Measurements from ENCODE around the gene ZNF106.

The ZNF106 gene

DNA sequence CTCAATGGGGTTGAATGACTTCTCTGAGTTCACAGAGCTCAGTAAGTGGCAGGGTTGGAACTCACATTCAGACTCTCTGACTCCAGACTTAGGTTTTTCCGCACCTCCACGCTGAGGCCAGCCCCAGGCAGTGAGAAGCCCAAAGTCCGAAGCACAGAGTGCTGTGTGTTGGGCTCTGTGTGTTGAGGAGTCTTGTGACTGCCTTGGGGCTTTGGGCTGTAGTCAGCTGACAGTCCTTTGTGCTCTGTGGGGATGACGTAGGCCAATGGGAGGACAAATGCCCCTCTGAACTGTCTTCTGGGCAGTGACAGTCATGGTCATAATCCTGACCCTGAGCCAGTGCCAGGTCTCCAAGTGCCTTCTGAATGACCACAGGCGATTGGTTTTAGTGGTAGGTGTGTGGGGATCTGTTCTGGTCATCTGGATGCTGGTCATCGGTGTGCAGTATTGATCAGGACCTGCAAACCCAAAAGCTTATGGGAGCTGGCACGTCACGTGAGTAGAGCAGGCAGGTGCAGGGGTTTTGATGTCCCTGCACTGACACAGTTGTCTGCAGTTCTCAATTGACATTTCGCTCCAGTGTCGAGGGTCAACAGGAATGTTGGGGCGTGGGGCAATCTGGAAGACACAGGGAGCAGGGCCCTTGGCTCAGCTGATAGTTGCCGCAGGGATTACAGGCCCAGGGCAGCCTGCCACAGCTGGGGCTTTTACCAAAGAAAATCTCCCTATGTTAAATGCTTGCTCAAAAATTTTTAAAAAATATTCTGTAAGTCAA lies 86.3 kb downstream of the ZNF106 start:
- H3K4me3 ChIP-seq (ENCODE audit: low read depth, low read length) = no peak overlapping the region
- no peak for DNase-seq (ENCODE audit: low read depth)
- TF ChIP-seq, protein P1, sequence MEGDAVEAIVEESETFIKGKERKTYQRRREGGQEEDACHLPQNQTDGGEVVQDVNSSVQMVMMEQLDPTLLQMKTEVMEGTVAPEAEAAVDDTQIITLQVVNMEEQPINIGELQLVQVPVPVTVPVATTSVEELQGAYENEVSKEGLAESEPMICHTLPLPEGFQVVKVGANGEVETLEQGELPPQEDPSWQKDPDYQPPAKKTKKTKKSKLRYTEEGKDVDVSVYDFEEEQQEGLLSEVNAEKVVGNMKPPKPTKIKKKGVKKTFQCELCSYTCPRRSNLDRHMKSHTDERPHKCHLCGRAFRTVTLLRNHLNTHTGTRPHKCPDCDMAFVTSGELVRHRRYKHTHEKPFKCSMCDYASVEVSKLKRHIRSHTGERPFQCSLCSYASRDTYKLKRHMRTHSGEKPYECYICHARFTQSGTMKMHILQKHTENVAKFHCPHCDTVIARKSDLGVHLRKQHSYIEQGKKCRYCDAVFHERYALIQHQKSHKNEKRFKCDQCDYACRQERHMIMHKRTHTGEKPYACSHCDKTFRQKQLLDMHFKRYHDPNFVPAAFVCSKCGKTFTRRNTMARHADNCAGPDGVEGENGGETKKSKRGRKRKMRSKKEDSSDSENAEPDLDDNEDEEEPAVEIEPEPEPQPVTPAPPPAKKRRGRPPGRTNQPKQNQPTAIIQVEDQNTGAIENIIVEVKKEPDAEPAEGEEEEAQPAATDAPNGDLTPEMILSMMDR (IDR thresholded peaks at IDR 0.05; ENCODE audit: low read depth, low read length, missing control alignments) = no peak

DNA sequence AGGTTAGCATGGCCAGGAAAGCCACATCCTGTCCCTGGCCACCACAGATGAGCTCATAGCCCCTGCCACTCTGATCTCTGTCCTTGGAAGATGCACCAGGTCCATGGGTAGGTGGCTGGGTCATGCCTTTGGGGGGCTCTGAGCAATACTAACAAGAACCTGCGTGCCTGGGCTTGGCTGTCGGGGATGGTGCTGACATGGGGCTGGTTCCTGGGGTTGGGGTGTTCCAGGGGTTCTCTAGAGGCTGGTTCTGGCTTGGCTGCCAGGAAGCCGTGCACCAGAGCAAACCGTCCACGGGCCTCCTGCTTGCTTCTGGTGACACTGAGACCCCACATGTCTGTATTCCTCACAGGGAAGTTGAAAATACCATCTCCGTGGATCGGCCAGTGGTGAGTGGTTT lies 87.6 kb downstream of the ZNF106 start:
- DNase-seq (ENCODE audit: low read depth) = no peak
- TF ChIP-seq, protein P1 (IDR thresholded peaks at IDR 0.05; ENCODE audit: low read depth, low read length, missing control alignments) = no peak
- H3K4me3 ChIP-seq (ENCODE audit: low read depth, low read length) = no peak overlapping the region

DNA sequence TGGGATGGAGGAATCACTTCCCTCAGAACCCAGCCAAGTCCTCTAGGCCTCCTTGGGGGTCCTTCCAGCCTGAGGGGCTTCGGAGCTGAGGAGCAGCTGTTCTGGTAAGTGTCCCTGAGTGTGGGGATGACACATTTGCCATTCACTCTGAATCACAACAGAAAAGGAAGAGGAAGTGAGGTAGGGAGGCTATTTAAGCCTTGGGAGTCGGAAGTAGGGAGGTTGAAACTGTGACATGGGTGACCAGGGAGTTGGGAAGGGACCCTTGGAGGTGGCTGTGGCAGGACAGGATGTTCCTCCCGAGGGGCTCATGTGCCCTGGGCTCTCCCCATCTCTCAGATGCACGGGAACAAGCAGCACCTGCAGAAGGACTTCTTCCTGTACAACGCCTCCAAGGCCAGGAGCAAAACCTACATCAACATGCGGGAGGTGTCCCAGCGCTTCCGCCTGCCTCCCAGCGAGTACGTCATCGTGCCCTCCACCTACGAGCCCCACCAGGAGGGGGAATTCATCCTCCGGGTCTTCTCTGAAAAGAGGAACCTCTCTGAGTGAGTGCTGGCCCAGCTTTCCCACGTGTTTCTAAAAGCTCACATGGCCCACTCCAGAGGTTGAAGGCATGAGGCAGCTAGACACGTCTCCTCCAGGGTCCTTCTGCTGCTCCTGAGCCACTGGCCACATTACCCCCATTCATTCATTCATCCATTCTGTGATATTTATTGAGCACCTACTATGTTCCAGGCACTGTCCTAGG lies 88.3 kb downstream of the ZNF106 start:
- TF ChIP-seq, protein P1 (IDR thresholded peaks at IDR 0.05; ENCODE audit: low read depth, low read length, missing control alignments) = no peak
- no peak overlapping the region for H3K4me3 ChIP-seq (ENCODE audit: low read depth, low read length)
- DNase-seq (ENCODE audit: low read depth) = no peak

DNA sequence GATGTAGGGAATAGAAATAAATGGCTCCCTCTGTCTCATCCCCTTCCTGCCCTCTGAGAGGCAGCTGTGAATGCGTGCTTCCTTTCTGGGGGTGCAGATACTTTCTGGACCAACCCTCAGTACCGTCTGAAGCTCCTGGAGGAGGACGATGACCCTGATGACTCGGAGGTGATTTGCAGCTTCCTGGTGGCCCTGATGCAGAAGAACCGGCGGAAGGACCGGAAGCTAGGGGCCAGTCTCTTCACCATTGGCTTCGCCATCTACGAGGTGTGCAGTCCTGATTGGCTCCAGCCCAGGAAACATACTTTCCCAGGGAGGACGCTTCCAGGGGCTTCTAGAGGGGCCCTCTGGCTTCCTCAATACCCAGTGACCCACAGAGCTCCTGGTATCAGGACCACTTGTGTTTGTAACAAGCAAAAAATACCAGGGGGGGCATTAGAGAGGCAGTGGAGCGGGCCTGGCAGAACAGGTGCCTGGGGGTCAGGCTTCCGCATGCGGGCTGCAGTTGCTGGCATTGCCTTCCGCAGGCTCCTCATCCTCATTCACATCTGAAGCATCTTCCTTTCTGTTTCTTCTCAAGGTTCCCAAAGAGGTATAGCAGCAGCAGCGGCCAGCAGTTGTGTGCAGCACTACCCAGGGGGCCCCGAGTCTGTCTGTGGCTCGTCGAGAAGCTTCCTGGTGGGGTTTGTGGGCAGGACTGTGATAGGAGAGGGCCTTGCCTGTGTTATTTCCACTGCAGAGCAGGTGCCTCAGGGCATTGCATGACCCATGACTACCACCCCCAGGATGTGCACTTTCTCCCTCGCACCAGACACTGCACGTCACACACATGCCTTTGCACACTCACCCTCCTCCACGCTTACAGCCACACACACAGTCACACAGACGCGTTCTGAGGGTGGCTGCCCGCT lies 89.1 kb downstream of the ZNF106 start:
- no peak overlapping the region for H3K4me3 ChIP-seq (ENCODE audit: low read depth, low read length)
- TF ChIP-seq, protein P1 (IDR thresholded peaks at IDR 0.05; ENCODE audit: low read depth, low read length, missing control alignments) = no peak
- DNase-seq (ENCODE audit: low read depth) = no peak

DNA sequence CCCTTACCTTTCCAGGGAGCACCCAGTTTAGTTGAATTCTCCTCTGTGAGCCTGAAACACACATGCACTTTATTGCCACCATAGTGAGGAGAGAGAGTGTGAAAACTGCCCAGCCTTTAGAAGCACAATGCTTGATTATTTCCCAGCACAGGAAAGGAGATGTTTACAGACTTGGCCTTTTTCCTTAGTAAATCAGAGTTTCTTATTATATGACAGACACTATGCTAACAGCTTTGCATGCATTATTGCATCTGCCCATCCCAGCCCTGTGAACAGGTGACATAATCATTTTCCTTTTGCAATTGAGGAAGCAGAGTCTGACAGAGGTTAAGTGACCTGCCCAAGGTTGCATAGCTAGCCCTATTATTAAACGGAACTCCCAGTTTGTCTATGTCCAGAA lies 95.1 kb downstream of the ZNF106 start:
- H3K4me3 ChIP-seq (ENCODE audit: low read depth, low read length) = no peak overlapping the region
- DNase-seq (ENCODE audit: low read depth) = no peak
- TF ChIP-seq, protein P1 (IDR thresholded peaks at IDR 0.05; ENCODE audit: low read depth, low read length, missing control alignments) = no peak

DNA sequence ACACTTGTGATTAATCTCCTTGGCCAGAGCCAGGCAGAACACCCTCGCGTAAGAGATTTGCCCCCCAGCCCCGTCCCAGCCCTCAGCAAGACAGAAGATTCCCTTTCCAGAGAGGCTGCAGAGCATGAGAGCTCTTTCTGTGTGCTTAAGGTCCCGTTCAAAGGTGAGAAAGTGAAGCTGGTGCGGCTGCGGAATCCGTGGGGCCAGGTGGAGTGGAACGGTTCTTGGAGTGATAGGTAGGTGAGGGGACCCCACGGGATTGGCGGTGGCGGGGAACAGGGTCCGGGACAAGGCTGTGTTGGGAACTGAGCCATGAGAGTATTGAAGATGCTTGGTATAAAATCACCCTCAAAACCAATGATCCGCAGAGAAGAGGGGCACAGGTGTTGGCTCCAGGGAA lies 96.8 kb downstream of the ZNF106 start:
- TF ChIP-seq, protein P1 (IDR thresholded peaks at IDR 0.05; ENCODE audit: low read depth, low read length, missing control alignments) = no peak
- DNase-seq (ENCODE audit: low read depth) = no peak
- no peak overlapping the region for H3K4me3 ChIP-seq (ENCODE audit: low read depth, low read length)

All from GM12864 (cell line).